AG10803 (cell line): Measurements from ENCODE around the gene RAB5B.
"Not testable (repeated sequence)": the region's sequence is repeated elsewhere in the genome, so short reads cannot be mapped to it uniquely, and the experiment has no call there.

Source experiments
- DNase-seq: peaks from one replicate; pipeline ENCODE4 v3.0.0; 2010; ENCODE audit warnings: low read depth
- H3K4me3 ChIP-seq: 2 replicates; pipeline ENCODE4 v1.5.1; 2011; ENCODE audit warnings: mild to moderate bottlenecking, low read length, control low read depth
- TF ChIP-seq, protein P1 (sequence below): conservative IDR thresholded peaks from 2 replicates; pipeline ENCODE4 v1.5.1; 2011; ENCODE audit warnings: mild to moderate bottlenecking, low read length, control low read depth, inconsistent platforms

Gene RAB5B

DNA sequence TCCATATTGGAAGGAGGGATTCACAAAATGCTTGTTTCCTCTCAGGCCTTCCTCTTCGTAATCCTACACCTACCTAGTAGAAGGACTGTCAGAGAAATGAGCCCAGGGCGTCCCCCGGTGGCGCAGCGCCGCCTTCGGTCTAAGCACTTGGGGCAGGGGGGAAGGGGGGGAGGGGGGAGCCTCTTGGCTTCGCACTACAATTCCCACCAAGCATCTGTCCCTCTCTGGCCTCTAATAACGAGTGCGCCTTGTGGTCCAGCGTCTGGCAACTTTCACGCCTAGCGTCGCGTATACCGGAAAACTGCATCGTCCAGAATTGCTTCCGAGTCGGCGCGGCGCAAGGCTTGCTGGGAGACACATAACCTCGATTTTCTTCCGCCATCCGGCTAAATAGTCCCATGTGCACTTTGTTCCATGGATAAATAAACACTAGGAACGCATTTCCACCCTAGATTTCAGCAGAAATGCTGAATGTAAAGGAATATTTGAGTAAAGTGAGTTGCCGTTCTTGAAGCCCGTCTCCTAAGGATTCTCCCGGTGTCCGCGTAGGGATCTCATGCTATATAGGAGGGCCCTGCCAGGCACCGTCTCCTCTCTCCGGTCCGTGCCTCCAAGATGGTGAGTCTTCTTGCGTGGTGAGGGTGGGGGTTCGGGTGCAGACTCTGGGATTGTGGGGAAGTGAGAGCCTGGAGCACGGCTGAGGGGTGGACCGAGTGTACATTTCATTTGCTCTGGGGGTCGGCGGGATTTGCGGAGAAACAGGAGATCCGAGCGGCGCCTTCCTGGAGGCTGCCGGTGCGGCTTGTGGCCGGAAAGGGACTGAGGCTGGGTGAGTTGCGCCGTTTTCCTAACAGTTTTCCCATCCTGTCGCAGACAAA is 67.9 kb downstream of the RAB5B start, which contains the start of gene RPS26:
Gene RPS26 (plus strand): TSS at position 367 of the 878 bp plus-strand sequence. CDS start 249 bp downstream, at position 616.
- DNase-seq, result peak; percentile 99
- TF ChIP-seq, protein P1, sequence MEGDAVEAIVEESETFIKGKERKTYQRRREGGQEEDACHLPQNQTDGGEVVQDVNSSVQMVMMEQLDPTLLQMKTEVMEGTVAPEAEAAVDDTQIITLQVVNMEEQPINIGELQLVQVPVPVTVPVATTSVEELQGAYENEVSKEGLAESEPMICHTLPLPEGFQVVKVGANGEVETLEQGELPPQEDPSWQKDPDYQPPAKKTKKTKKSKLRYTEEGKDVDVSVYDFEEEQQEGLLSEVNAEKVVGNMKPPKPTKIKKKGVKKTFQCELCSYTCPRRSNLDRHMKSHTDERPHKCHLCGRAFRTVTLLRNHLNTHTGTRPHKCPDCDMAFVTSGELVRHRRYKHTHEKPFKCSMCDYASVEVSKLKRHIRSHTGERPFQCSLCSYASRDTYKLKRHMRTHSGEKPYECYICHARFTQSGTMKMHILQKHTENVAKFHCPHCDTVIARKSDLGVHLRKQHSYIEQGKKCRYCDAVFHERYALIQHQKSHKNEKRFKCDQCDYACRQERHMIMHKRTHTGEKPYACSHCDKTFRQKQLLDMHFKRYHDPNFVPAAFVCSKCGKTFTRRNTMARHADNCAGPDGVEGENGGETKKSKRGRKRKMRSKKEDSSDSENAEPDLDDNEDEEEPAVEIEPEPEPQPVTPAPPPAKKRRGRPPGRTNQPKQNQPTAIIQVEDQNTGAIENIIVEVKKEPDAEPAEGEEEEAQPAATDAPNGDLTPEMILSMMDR, result peak; percentile 35
- H3K4me3 ChIP-seq, result peak within 1 kb of the TSS; percentile 70

DNA sequence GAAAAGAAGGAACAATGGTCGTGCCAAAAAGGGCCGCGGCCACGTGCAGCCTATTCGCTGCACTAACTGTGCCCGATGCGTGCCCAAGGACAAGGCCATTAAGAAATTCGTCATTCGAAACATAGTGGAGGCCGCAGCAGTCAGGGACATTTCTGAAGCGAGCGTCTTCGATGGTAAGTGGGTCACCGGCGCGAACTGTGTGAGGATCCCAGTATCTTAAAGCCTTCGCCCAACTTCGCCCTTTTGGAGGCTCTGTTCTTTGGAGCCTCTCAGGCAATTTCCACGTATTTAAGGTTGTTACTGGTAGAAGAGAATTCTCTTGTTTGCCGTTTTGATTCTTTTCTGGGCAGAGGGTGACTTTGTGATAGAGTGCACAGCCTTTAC is 68.5 kb downstream of the RAB5B start:
- not testable (repeated sequence) for DNase-seq
- H3K4me3 ChIP-seq, result peak overlapping the region; percentile 70

DNA sequence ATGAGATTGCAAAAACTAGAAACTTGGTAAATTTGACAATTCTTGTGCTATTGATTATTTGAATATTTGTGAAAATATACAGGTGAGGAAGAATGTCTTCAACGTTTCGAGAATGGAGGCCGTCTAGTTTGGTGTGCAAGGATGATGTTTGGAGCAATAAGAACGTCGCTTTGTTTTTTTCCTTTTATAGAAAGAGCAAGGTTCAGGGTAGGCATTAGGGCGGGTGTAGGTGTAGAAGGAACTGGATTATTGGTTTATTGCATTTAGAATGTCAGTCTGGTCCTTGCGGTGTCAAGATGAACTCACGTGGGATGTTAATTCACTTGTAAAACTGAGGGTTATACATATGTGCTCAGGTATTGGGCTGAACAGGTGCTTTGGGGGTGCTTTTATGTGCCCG is 69.0 kb downstream of the RAB5B start:
- no peak for DNase-seq
- peak overlapping the region; percentile 70 for H3K4me3 ChIP-seq

More for the DNA sequence above, 69.0 kb downstream of the RAB5B start:
- TF ChIP-seq, protein P1, result no peak
